GM18526 (cell line): ENCODE measurements around the gene UAP1.

Experiments used
- POLR2A ChIP-seq: IDR thresholded peaks from 3 replicates; pipeline ENCODE4 v1.6.1; 2011; ENCODE audit not compliant: insufficient read length; ENCODE audit errors: extremely low read depth

The UAP1 gene

DNA sequence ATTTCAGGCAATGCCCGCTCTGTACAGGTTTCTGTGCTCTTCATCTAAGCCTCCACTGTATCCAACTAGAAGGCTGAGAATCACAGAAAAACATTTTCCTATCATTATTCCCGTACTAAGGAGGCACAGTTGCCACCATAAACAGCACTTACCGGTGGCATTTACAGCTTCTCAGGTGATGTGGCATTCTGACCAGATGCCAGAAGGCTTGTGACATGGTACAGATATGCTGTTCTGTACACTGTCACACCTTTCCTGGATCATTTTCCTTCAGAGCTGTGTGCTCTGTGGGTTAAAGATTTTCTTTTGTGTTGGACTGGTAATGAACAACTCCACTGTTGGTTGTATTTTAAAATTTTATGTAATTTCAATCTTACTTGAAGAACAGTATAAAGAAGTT is 4.0 kb upstream of the UAP1 start:
- TF ChIP-seq POLR2A: no peak

- TF ChIP-seq POLR2A: no peak
These were observed 1.1 kb upstream of the UAP1 start for GRCh38 chr1:162560303-162561036.

- peak; percentile 79 for TF ChIP-seq POLR2A
These were observed 396 bp upstream of the UAP1 start for GRCh38 chr1:162561037-162561615.

DNA sequence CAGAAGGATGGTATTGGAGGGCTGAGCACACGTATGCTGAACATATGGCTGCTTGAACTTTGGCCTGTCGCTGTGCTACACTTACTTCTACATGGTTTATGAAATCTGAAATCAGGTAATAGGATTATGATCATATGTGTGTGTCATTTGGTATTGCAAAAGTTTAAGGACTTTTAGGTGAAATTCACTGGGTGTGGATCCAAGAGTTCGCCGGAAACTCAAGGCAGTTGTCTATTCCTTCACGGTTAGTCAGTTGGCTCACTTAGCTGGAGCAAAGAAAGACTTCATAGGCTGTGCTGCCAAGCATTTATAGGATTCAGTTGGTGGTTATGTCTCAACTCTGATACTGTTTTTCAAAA is 927 bp downstream of the UAP1 start:
- no peak for TF ChIP-seq POLR2A

DNA sequence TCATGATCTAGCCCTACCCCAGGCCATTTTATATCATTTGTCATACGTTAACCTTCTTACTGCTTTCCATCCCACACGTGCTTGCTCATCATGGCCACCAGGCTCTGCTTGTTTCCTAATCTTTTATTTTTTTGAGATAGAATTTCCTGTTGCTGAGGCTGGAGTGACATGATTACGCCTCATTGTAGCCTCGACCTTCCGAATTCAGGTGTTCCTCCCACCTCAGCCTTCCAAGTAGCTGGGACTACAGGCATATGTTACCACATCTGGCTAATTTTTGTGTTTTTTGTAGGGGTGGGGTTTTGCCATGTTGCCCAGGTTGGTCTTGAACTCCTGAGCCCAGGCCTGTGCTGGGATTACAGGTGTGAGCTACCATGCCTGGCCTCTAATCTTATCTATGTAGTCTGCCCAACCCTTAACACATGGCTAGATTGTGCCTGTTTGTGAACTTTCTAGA is 3.3 kb downstream of the UAP1 start:
- no peak for TF ChIP-seq POLR2A

- TF ChIP-seq POLR2A: no peak
These were observed 3.9 kb downstream of the UAP1 start for GRCh38 chr1:162565460-162565859.

- TF ChIP-seq POLR2A: no peak
These were observed 5.3 kb downstream of the UAP1 start for GRCh38 chr1:162566870-162567269.

- TF ChIP-seq POLR2A: no peak
These were observed 7.3 kb downstream of the UAP1 start for GRCh38 chr1:162568802-162569201.

DNA sequence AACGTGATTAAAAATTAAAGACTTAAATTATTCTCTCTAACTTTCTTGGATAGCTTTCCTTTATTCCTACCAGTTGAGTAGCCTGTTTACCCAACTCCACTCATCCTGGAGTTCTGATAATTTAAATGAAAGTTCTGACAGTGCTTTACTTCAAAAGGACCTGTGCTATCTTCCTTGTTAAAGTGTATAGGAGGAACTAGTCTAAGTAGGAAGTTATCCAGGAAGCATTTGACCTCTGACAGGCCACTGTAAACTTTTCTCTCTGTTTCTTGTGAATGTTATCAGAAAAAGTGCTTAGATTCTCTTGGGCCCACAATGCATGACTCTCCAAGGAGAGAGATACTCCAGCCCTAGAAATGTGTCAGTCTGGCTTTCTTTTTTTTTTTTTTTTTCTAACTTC is 9.2 kb downstream of the UAP1 start:
- no peak for TF ChIP-seq POLR2A

- TF ChIP-seq POLR2A: no peak
These were observed 10.2 kb downstream of the UAP1 start for GRCh38 chr1:162571696-162572095.

GRCh38 chr1:162573136-162573535 is 11.6 kb downstream of the UAP1 start:
- no peak for TF ChIP-seq POLR2A

DNA sequence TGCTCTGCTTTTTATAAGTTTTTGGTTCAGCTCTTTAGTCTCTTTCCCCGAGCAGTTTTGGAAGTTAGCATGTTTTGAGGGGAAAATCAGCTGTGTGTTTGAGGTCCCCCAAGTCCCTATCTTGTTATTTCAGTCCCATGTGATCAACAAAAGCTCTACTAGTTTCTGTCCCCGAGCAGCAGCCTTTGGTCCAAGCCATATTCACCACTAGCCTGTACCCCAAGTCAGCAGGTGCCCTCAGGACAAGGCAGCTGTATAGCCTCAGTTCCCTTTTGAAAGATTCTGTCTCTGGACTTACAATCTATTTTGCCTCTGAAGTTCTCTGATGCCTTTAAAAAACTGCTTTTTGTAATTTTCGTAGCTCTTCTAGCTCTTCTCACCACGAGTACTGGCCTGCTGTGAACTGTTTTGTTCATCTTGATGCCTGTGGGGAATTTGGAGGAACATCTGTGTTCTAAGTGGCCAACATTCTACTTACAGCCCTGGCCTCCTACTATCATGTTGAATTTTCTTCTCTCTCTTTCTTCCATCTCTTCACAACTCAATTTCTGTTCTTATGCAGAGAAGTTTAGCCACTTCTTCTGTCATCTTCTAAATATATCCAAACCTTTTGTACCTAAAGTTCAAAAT is 16.7 kb downstream of the UAP1 start:
- TF ChIP-seq POLR2A: no peak

- TF ChIP-seq POLR2A: no peak
These were observed 17.4 kb downstream of the UAP1 start for GRCh38 chr1:162578936-162579335.

DNA sequence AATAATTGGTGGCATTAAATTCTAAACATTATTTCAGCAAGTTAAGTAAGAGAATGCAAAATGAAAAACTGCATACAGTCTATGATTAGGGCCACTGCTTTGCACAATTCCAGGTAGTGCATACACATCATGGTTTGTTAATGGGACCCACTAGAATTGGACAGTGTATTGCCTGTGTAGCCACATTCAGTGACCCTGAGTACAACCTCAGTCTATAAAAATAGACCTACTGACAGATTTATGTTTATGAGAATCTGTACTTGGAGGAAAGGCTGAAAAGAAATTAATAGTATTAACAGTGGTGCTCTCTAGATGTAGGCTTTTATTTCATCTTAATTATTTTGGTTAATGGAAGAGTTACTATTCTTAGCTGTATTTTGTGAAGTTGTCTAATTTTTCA is 18.8 kb downstream of the UAP1 start:
- TF ChIP-seq POLR2A: no peak

GRCh38 chr1:162587347-162587746 is 25.8 kb downstream of the UAP1 start:
- TF ChIP-seq POLR2A: no peak

DNA sequence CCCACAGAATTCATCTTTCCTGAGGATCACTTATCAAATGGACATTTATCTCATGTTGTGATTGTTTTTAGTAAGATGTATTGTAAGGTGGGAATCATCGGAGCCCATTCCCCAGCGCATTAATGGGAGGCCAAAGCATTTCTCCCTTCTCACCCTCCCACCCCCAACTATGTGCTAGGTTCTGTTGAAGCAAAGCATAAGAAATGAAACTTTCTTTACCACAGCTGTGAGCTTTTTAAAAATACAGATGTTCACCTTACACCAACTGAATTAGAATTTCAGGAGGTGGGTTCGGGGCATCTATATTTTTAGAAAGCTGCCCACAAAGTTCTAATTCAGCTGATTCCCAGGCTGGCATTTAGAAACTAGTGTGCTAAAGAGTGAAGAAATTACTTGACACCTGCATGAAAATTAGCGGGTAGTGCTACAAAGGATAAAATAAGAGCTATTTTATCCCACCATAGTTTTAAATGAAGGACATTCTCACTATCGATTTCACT is 26.3 kb downstream of the UAP1 start:
- no peak for TF ChIP-seq POLR2A
